ENCODE results near the gene RBKS.

DNA sequence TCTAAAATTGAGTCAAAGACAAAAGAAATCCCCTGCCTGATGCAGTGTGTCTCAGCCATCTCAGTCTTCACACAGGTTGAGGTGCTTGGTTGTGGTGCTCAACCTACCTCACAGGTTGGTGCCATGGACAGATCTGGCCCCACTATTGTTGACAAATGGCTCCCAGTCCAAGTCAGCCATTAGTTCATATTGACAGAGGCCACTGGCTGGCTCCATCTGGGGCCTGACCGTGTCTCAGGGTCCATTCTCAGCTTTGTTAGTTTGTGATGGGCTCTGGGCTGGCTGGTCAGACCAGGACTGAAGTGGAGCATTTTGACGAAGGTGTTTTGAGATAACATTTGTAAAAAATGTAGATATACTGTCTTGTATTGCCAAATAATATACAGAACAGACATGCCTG, 81.8 kb downstream of the RBKS start:
- TF ChIP-seq POLR2AphosphoS5 (IDR thresholded peaks at IDR 0.05) (no peak), CTCF (IDR thresholded peaks at IDR 0.05 in 8 of 11, conservative IDR thresholded peaks at IDR 0.05 in 3 of 11) (no peak), POLR2A (IDR thresholded peaks at IDR 0.05) (no peak)

Measured in spleen (tissue), 7 donors.